Right lobe of liver (tissue), 4 donors: ENCODE measurements around the gene ITPR3.

ENCODE experiments used
- POLR2A ChIP-seq: fragments of 450-650 bp; IDR thresholded peaks from one replicate; pipeline ENCODE4 v1.6.1; 2017; ENCODE audit warnings: antibody characterized with exemption, mild to moderate bottlenecking
- TF ChIP-seq, protein P1 (sequence below), 4 donors: fragments of 200-600 bp in 3 of 4; fragments of 450-650 bp in 1 of 4; IDR thresholded peaks; one replicate each; pipeline versions ENCODE4 v1.5.1 to v1.8.0; 2016 to 2022; ENCODE audit warnings: antibody characterized with exemption in 4 of 4, mild to moderate bottlenecking in 2 of 4
- donor health status: DM: no; HTN: no; CAD: no.
- donor health status: DM: no; HTN: no; CAD: no.
- donor health status: DM: no; HTN: yes; CAD: no.

DNA sequence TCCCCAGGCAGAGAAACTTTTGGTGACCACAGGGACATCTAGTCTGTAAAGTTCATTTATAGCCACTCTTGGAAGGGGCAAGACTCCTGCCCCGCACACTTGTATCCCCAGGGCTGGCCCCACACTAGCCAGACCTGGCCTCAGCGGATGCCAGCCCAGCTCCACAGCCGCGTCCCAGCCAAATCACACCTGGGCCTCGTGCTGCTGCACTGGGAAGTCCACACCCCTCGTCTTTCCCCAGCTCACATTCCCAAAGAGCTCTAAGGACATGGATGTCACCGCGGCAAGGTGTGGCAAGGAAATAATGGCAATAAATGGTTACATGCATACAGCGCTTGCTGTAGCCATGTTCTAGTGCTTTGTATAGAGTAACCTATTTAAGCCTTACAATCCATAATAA lies 117.0 kb downstream of the ITPR3 start:
- TF ChIP-seq, protein P1, sequence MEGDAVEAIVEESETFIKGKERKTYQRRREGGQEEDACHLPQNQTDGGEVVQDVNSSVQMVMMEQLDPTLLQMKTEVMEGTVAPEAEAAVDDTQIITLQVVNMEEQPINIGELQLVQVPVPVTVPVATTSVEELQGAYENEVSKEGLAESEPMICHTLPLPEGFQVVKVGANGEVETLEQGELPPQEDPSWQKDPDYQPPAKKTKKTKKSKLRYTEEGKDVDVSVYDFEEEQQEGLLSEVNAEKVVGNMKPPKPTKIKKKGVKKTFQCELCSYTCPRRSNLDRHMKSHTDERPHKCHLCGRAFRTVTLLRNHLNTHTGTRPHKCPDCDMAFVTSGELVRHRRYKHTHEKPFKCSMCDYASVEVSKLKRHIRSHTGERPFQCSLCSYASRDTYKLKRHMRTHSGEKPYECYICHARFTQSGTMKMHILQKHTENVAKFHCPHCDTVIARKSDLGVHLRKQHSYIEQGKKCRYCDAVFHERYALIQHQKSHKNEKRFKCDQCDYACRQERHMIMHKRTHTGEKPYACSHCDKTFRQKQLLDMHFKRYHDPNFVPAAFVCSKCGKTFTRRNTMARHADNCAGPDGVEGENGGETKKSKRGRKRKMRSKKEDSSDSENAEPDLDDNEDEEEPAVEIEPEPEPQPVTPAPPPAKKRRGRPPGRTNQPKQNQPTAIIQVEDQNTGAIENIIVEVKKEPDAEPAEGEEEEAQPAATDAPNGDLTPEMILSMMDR (IDR thresholded peaks at IDR 0.05): no peak
- no peak for TF ChIP-seq POLR2A
